ENCODE data around the gene SLC4A4. TPM values are rescaled to one million over a fixed set of nuclear protein-coding genes. Genes with fewer than 3 reads are reported as not detected.

Gene SLC4A4
- total RNA-seq, 1 donor from 2014 or later: 37.7 TPM

GRCh38 chr4:71558248-71558647, 219.4 kb downstream of the SLC4A4 start:
- Mint-ChIP-seq H3K9me3 (ENCODE audit: unreplicated experiment) (no peaks in the 10 kb centered on the region), H3K27me3 (ENCODE audit: unreplicated experiment) (peaks cover 19% of the 10 kb centered on the region)
- DNase-seq (ENCODE audit: extremely low spot score, unreplicated experiment): no peak

GRCh38 chr4:71559957-71560571, 221.2 kb downstream of the SLC4A4 start:
- DNase-seq (ENCODE audit: extremely low spot score, unreplicated experiment): no peak
- Mint-ChIP-seq H3K36me3 (ENCODE audit: unreplicated experiment) (peaks cover 46% of the 10 kb centered on the region), H3K4me3 (ENCODE audit: unreplicated experiment) (no peak overlapping the region), H3K27me3 (ENCODE audit: unreplicated experiment) (peaks cover 17% of the 10 kb centered on the region), H3K9me3 (ENCODE audit: unreplicated experiment) (no peaks in the 10 kb centered on the region), H3K4me1 (ENCODE audit: unreplicated experiment) (peaks cover 18% of the 10 kb centered on the region), H3K27ac (ENCODE audit: unreplicated experiment) (peak overlapping the region; percentile 74)
- TF ChIP-seq CTCF (IDR thresholded peaks at IDR 0.05): no peak

More at GRCh38 chr4:71558248-71558647, 219.4 kb downstream of the SLC4A4 start:
- H3K36me3 Mint-ChIP-seq (ENCODE audit: unreplicated experiment): peaks cover 33% of the 10 kb centered on the region
- H3K4me1 Mint-ChIP-seq (ENCODE audit: unreplicated experiment): peaks cover 11% of the 10 kb centered on the region
- no peak for TF ChIP-seq CTCF (IDR thresholded peaks at IDR 0.05)
- H3K4me3 Mint-ChIP-seq (ENCODE audit: unreplicated experiment): no peak overlapping the region
- H3K27ac Mint-ChIP-seq (ENCODE audit: unreplicated experiment): no peak overlapping the region

GRCh38 chr4:71564775-71565174, 226.0 kb downstream of the SLC4A4 start:
- no peak overlapping the region for H3K27ac Mint-ChIP-seq (ENCODE audit: unreplicated experiment)
- peaks cover 58% of the 10 kb centered on the region for H3K36me3 Mint-ChIP-seq (ENCODE audit: unreplicated experiment)

GRCh38 chr4:71566856-71567255, 228.0 kb downstream of the SLC4A4 start:
- H3K9me3 Mint-ChIP-seq (ENCODE audit: unreplicated experiment): no peaks in the 10 kb centered on the region
- H3K36me3 Mint-ChIP-seq (ENCODE audit: unreplicated experiment): peaks cover 52% of the 10 kb centered on the region
- peaks cover 16% of the 10 kb centered on the region for H3K4me1 Mint-ChIP-seq (ENCODE audit: unreplicated experiment)
- TF ChIP-seq CTCF (IDR thresholded peaks at IDR 0.05): no peak
- no peak overlapping the region for H3K27ac Mint-ChIP-seq (ENCODE audit: unreplicated experiment)
- H3K4me3 Mint-ChIP-seq (ENCODE audit: unreplicated experiment): no peak overlapping the region
- no peak for DNase-seq (ENCODE audit: extremely low spot score, unreplicated experiment)
- peaks cover 13% of the 10 kb centered on the region for H3K27me3 Mint-ChIP-seq (ENCODE audit: unreplicated experiment)

More at GRCh38 chr4:71564775-71565174, 226.0 kb downstream of the SLC4A4 start:
- Mint-ChIP-seq H3K9me3 (ENCODE audit: unreplicated experiment) (no peaks in the 10 kb centered on the region), H3K4me3 (ENCODE audit: unreplicated experiment) (no peak overlapping the region), H3K4me1 (ENCODE audit: unreplicated experiment) (peaks cover 25% of the 10 kb centered on the region), H3K27me3 (ENCODE audit: unreplicated experiment) (peaks cover 14% of the 10 kb centered on the region)
- DNase-seq (ENCODE audit: extremely low spot score, unreplicated experiment): no peak
- TF ChIP-seq CTCF (IDR thresholded peaks at IDR 0.05): no peak

GRCh38 chr4:71568131-71568530, 229.3 kb downstream of the SLC4A4 start:
- Mint-ChIP-seq H3K4me3 (ENCODE audit: unreplicated experiment) (no peak overlapping the region), H3K4me1 (ENCODE audit: unreplicated experiment) (peaks cover 16% of the 10 kb centered on the region), H3K27ac (ENCODE audit: unreplicated experiment) (no peak overlapping the region), H3K9me3 (ENCODE audit: unreplicated experiment) (no peaks in the 10 kb centered on the region), H3K36me3 (ENCODE audit: unreplicated experiment) (peaks cover 50% of the 10 kb centered on the region), H3K27me3 (ENCODE audit: unreplicated experiment) (peaks cover 15% of the 10 kb centered on the region)
- no peak for DNase-seq (ENCODE audit: extremely low spot score, unreplicated experiment)
- no peak for TF ChIP-seq CTCF (IDR thresholded peaks at IDR 0.05)
